NB4 (cell line): ENCODE results near the gene TFR2.
A peak's percentile ranks its signal among the peaks of the same experiment; 100 is the strongest.

Experiments used
- DNase-seq: peaks from one replicate; pipeline ENCODE4 v3.0.0; 2010; ENCODE audit warnings: low read depth
- H3K4me3 ChIP-seq: one replicate; pipeline ENCODE4 v1.5.1; 2011; ENCODE audit warnings: mild to moderate bottlenecking, low read depth, low read length, moderate library complexity
- CTCF ChIP-seq: IDR thresholded peaks from one replicate; pipeline ENCODE4 v1.5.1; 2012; ENCODE audit warnings: low read depth, low read length
- MAX ChIP-seq: IDR thresholded peaks from 2 replicates; pipeline ENCODE4 v1.6.1; 2011; ENCODE audit warnings: low read depth, low read length
- MYC ChIP-seq: IDR thresholded peaks from 2 replicates; pipeline ENCODE4 v1.6.1; 2011; ENCODE audit warnings: low read depth, low read length
- POLR2A ChIP-seq: IDR thresholded peaks from 2 replicates; pipeline ENCODE4 v1.6.1; 2011; ENCODE audit warnings: mild to moderate bottlenecking; ENCODE audit not compliant: insufficient read length; ENCODE audit errors: extremely low read depth

Gene TFR2

GRCh38 chr7:100679927-100680575 is 38.7 kb upstream of the TFR2 start:
- no peak for TF ChIP-seq MYC
- TF ChIP-seq POLR2A, result peak; percentile 8
- peak; percentile 74 for DNase-seq
- no peak overlapping the region for H3K4me3 ChIP-seq

- DNase-seq, result no peak
- TF ChIP-seq CTCF, result no peak
- TF ChIP-seq MYC, result no peak
- no peak for TF ChIP-seq MAX
- TF ChIP-seq POLR2A, result no peak
- no peak overlapping the region for H3K4me3 ChIP-seq
Measured at GRCh38 chr7:100679129-100679926, 38.0 kb upstream of the TFR2 start.

GRCh38 chr7:100678291-100678984 is 37.1 kb upstream of the TFR2 start:
- TF ChIP-seq MAX (no peak), MYC (no peak), POLR2A (peak; percentile 5)
- DNase-seq, result peak; percentile 42
- no peak overlapping the region for H3K4me3 ChIP-seq

GRCh38 chr7:100677308-100678267 is 36.2 kb upstream of the TFR2 start:
- TF ChIP-seq POLR2A, result peak; percentile 3
- TF ChIP-seq MAX, result no peak
- no peak overlapping the region for H3K4me3 ChIP-seq
- DNase-seq, result no peak

GRCh38 chr7:100676501-100677306 is 35.4 kb upstream of the TFR2 start:
- no peak overlapping the region for H3K4me3 ChIP-seq
- TF ChIP-seq POLR2A (no peak), MAX (no peak), MYC (no peak), CTCF (no peak)
- DNase-seq, result peak; percentile 19

- TF ChIP-seq POLR2A, result no peak
- H3K4me3 ChIP-seq, result peak overlapping the region; percentile 81
- peak; percentile 88 for DNase-seq
Measured at GRCh38 chr7:100675581-100676350, 34.4 kb upstream of the TFR2 start.

- no peak for DNase-seq
- TF ChIP-seq MAX (no peak), CTCF (no peak), POLR2A (no peak), MYC (no peak)
- peak overlapping the region; percentile 81 for H3K4me3 ChIP-seq
Measured at GRCh38 chr7:100675105-100675451, 33.7 kb upstream of the TFR2 start.
